GM12801 (cell line): ENCODE measurements around the gene CALN1.

Experiments
- TF ChIP-seq, protein P1 (sequence below): IDR thresholded peaks from one replicate; pipeline ENCODE4 v1.5.1; 2011; ENCODE audit warnings: control low read depth; ENCODE audit not compliant: insufficient read length; ENCODE audit errors: extremely low read depth

CALN1 gene

DNA sequence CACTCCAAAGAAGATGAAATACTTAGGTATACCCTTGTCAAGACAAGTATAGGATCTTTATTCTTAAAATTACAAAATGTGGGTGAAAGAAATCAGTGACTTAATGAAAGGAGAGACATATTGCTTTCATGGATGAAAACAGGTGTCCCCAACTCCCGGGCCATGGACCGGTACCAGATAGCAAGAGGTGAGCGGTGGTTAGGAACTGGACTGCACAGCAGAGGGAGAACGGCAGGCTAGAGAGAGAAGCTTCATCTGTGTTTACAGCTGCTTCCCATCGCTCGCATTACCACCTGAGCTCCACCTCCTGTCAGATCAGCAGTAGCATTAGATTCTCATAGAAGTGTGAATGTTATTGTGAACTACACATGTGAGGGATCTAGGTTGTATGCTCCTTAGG, 408.9 kb downstream of the CALN1 start:
- TF ChIP-seq, protein P1, sequence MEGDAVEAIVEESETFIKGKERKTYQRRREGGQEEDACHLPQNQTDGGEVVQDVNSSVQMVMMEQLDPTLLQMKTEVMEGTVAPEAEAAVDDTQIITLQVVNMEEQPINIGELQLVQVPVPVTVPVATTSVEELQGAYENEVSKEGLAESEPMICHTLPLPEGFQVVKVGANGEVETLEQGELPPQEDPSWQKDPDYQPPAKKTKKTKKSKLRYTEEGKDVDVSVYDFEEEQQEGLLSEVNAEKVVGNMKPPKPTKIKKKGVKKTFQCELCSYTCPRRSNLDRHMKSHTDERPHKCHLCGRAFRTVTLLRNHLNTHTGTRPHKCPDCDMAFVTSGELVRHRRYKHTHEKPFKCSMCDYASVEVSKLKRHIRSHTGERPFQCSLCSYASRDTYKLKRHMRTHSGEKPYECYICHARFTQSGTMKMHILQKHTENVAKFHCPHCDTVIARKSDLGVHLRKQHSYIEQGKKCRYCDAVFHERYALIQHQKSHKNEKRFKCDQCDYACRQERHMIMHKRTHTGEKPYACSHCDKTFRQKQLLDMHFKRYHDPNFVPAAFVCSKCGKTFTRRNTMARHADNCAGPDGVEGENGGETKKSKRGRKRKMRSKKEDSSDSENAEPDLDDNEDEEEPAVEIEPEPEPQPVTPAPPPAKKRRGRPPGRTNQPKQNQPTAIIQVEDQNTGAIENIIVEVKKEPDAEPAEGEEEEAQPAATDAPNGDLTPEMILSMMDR: no peak

DNA sequence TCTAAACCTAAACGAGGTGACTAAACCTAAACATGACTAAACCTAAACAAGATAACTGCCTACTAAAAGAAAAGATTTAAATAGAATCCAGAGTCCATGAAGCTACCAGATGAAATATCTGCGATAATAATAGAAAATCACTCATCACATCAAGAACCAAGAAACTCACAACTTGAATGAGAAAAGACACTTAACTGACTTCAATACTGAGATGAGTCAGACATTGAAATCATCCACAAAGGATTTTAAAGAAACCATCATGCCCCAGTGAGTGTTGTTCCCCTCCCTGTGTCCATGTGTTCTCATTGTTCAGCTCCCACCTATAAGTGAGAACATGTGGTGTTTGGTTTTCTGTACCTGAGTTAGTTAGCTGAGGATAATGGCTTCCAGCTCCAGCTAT, 416.0 kb downstream of the CALN1 start:
- TF ChIP-seq, protein P1: no peak

DNA sequence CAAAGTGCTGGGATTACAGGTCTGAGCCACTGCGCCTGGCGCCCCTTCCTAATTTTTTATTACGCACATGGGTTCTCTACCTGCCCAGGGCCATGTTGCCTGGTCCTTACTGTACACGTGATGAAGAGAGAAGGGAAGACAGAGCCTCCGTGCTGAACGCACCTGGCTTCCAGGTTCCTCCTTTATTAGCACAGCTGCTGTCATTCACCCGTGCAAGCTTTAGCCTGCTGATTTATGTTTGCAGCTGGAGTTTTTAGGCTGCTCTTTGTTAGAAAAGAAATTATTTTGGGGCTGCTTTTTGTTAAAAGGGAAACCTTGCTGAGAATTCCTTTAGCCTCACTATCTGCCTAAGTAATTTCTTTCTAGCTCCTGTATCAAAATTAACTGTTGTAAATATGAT, 417.0 kb downstream of the CALN1 start:
- TF ChIP-seq, protein P1: no peak

DNA sequence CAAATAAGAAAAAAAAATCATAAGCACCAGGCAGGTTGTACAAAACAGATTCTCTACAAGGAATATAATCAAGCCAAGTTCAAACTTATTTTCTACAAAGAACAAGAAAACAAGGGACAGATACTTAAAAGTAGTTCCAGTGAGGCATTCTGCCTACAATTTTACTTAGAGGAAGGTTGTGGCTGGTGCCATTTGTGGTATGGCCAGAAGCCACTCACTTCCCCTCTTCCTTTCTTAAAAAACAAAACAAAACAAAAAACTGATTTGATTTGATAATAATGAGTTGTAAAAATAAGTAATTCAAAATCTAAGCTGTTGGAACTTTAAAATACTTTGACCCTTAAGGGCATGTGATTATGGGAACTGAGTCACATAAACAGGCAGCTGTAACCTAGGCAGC, 420.6 kb downstream of the CALN1 start:
- TF ChIP-seq, protein P1: no peak

DNA sequence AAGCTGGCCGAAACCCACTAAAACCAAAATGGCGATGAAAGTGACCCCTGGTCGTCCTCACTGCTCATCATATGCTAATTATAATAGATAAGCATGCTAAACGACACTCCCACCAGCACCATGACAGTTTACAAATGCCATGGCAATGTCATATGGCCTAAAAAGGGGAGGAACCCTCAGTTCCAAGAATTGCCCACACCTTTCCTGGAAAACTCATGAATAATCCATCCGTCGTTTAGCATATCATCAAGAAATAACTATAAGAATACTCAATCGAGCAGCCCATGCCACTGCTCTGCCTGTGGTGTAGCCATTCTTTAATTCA, 422.0 kb downstream of the CALN1 start:
- TF ChIP-seq, protein P1: no peak

DNA sequence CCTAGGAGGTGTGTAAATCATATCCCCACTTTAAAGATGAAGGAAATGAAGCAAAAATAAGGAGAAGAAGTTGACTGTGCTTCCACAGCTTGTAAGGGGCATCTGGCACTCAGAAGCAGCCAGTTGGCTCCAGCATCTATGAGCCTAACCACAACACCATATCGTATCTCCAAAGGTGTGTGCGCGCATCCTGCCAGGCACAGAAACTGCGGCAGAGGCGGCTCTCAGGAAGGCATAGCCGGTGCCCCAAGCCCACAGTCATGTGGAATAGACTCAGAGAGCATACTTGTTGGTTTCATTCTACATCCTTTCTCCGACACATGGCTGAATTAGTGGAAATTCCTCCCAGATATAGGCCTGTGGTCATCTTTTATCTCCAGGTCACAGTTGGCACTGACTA, 423.9 kb downstream of the CALN1 start:
- TF ChIP-seq, protein P1: no peak

DNA sequence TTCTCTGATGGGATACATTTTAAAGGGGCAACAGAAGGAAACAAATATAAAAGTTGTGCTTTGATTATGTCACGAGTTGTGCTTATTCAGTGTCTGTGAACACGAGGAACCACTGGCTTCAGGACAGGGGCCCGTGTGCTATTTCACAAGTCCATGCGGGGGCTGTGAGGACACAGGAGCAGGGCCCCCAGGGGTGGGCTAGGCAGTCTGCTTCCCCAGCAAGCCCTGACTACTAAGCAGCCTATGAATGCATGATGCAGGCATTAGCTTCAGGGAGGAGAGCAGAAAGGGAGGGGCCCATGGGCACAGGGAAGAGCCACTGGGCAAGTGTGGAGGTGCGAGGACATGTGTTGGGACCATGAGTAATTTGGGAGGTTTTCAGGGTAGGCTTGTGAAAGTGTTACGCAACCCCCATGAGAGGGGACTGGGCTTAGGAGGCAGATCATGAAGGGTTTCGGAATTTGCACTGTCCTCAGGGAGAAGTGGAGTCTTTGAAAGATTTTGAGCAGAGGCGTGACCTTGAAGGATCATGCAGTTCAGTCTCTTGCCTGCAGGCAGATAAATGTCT, 424.9 kb downstream of the CALN1 start:
- TF ChIP-seq, protein P1: no peak

DNA sequence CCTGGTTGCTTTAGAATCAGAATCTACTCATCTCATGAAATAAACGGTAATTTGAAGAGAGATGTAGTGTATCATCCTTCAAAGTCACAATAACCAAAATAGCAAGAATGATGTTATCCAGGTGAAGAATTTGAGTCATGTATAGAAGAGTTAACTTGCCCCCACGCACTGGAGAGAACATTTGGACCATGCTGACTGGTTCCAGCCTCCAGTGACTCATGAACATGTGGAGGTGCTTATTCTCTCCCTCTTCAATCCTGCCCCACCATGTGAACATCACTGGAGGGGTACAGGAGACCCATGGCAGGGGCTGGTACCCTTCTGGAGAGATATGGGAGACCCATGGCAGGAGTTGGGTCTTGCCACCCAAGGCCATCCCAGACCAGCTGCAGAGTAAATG, 427.8 kb downstream of the CALN1 start:
- TF ChIP-seq, protein P1: no peak
